Stimulated activated CD4-positive, alpha-beta T cell treated with anti-CD3 and anti-CD28 coated beads, Interleukin-4, amount 100 ng/mL, for 1 hour (primary cell): Measurements from ENCODE around the gene TSPAN18.

Source experiments
- DNase-seq: peaks from one replicate; pipeline ENCODE4 v3.0.0-alpha.2; 2020

The TSPAN18 gene

GRCh38 chr11:44711787-44712608 lies 14.8 kb upstream of the TSPAN18 start:
- no peak for DNase-seq

DNA sequence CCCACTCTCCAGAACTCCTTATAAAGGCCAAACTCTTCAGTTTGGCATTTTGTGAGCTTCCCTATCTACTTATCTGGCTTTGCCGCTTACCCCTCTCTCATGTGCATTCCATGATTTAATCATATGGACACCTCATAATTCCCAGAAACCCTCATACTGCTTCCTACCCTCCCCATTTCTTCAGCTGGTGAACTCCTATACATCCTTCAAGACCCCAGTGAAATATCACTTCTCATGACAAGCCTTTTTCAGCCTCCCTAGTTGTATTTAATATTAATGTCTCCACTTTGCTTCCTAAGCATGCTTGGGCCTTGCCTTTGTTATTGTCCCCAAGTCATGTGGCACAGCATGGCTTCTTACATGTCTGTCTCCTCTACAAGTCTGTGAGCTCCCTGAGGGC lies 13.7 kb upstream of the TSPAN18 start:
- no peak for DNase-seq

DNA sequence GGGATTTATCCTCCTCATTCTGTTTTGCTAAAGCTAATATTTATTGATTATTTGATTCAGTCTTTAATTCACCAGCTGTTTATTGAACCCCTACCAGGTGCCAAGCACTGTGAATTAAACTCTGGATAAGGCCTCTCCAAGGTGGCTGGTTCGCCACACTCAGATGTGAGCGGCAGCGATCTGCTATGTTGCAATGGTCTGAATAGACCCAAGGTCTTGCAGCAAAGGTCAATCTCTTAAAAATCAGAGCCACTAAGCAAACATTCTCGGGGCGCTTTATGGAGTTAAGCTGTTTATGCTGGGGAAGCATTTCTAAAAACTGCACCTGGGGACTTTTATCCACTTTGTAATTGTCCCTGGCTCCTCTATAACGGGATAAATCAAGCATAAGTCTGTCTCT lies 10.5 kb upstream of the TSPAN18 start:
- no peak for DNase-seq

DNA sequence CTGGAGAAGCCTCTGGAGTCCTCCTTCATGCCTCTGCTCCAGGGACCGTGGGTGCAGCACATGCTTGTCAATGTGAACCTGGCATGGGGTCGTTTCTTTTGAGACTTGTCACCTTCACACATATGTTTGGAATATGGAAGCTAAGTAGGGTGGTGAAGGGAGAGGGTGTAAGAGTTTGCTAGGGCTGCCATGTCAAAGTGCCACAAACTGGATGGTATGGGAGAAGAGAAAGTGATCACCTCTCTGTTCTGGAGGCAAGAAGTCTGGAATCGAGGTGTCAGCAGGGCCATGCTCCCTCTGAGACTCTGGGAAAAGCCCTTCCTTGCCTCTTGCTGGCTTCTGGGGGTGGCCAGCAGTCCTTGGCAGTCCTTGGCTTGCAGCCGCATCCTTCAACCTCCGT lies 8.7 kb upstream of the TSPAN18 start:
- no peak for DNase-seq

- DNase-seq, result no peak
These were observed 8.0 kb upstream of the TSPAN18 start for GRCh38 chr11:44718612-44719390.

GRCh38 chr11:44725016-44725685 lies 1.6 kb upstream of the TSPAN18 start:
- DNase-seq, result no peak

DNA sequence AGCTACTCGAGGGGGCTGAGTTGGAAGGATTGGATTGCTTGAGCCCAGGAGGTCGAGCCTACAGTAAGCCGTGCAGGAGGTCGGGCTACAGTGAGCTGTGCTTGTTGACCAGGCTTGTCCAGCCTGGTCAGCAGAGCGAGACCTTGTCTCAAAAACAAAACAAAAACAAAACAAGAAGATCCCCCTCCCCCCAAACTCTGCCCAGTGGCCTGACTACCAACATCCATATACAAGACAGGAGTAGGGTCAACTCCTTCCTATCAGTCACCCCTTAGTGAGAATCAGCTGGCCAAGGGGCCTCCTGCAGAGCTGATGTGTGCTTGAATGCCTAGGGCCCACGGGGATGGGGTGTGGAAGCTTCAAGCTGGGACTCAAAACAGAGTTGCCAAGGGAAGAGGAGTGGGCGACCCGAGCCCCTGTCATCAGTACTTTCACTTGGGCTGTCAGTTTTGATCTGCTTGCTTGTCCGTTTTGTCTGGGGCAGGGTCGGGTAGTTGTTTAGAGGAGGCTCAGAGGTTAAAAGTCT lies 942 bp upstream of the TSPAN18 start:
- DNase-seq, result no peak

GRCh38 chr11:44727114-44727372 lies 281 bp downstream of the TSPAN18 start:
- no peak for DNase-seq

DNA sequence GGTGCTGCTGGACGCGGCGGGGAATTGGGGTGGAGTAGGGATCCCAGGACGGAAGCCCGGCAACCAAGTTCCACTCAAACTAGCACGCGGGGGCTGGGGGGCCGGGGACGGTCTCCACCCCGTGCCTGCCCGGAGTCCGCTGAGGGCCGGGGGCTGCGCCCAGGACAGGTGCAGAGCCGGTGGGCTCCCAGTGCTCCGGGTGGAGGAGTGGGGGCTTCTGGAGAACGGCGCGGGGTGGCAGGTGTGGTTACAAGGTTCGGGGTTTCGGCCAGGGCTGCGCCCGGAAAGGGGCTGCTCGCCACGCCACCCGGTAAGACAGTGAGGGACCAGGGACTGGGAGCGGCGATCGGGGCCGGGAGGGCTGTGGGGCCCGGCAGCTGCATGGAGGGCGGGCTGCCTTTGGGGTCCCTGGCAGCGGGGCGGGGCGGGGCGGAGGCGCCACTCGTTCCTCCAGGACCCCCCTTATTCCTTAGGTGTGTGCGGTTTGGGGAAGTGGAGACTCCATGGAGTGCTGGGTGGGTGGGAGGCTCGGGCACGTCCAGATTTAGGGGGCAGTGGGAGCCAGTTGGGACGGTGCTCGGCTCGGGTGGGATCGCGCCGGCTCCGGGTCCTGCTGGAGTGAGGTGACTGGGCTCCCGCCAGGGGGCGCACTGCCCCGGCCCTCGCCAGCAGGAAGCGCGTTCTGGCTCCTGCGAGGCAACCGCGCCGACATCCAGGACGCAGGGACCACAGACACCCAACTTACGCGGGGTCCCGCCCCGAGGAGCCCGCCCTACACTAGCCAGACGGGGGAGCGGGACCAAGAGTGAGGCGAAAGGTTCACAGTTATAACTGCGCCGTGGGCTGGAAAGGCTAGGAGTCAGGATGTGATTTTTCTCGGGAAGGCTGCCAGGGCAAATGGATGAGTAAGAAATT lies 868 bp downstream of the TSPAN18 start:
- DNase-seq, result peak; percentile 82

DNA sequence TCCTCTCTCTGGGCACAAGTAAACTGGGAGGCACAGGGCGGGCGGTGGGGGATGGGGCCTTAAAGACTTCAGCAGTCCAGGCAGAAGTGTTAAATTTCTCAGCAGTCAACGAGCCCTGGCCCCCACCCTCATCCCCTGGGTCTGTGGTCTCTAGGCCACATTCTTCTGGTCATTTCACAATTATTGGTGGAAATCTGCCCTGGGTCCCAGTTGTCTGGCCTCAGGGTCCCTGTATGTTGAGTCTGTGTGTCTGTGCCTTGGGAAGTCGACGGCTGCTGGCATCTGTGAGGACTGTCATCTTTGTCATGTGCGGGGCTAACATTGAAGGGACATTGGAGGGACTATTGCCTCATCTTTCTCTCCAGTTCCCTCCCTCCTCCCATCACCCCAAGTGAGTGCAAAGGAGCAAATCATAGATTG lies 1.7 kb downstream of the TSPAN18 start:
- no peak for DNase-seq

- no peak for DNase-seq
These were observed 2.3 kb downstream of the TSPAN18 start for GRCh38 chr11:44729063-44729462.

DNA sequence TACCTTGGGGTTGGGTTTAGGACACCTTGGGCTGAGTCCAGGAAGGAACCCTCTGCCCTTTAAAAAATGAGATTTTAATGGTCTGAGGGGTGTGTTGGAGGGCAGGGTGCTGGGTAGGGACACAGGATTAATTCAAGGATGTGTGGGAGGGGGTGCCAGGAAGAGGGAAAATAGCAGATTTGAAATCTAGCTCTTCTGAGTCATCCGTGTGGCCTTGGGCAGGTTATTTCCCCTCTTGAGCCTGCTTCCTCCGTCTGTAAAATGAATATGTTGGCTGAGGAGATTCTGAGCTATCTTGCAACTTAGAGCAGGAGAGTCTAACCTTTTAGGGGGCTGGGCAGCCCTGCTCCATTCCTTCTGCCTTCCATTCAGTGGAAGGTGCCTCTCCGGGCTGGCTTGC lies 3.0 kb downstream of the TSPAN18 start:
- DNase-seq, result no peak

DNA sequence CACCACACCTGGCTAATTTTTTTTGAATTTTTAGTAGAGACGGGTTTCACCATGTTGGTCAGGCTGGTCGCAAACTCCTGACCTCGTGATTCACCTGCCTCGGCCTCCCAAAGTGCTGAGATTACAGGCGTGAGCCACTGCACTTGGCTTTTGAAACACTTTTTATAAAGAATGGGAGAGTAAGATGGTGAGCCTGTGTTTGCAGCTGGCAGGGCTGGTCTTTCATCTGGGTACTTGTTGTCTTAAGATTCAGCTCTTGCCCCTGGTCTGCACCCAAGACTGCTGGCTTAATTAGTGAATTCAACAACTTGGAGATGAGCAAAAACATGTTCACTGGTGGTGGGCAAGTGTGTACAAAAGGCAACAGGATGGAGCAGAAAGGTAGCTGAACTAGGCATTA lies 4.0 kb downstream of the TSPAN18 start:
- DNase-seq, result no peak

DNA sequence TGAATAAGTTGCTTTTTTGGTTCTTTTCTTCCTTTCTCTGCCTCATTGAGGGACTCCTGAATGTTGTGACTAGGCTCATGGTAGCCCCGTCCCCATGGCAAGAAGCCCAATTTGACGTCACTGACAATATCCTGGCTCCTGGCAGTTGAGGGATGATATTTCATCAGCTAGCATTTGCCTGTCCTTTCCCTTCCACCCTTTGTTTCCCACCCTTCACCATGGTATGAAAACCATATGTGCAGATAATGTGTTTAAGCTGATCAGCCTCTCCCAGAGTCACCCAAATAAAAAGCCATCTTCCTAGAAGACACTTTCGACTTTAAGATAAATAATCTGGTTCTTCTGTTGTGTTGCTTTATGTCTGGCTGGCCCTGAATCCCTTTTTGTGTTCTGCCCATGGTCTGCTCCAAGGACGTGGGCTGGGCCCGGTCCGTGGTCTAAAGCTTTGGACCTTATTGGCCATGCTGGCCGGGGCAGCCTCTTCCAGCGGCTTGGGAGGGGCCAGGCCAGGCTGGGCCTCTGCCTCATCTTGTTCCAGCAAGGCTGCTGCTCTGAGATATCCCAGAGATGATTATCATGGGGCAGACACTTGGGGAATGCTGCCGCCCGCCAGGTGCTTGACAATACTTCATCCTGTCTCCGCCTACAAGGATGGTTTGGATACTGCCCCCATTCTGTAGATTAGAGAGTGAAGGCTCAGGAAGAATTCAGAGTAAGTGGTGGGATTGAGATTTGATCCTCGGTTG lies 5.1 kb downstream of the TSPAN18 start:
- no peak for DNase-seq

DNA sequence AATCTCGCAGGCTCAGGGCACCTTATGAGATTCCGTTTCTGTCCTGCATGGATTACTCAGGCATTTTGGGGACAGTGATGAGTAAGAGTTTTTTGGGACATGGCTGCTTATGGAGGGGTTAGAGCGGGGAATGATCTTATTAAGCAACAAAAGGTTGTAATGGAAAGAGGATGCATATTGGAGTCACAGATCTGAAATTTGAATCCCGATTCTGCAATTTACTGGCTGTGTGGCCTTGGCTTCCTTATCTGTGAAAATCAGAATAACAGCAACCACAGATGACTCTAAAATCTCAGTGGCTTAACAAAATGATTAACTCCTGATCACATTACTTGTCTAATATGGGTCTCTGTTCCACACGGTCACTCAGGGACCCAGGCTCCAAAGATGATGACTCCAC lies 5.8 kb downstream of the TSPAN18 start:
- no peak for DNase-seq

- DNase-seq, result no peak
These were observed 7.1 kb downstream of the TSPAN18 start for GRCh38 chr11:44733877-44734276.

- no peak for DNase-seq
These were observed 8.2 kb downstream of the TSPAN18 start for GRCh38 chr11:44734843-44735381.

DNA sequence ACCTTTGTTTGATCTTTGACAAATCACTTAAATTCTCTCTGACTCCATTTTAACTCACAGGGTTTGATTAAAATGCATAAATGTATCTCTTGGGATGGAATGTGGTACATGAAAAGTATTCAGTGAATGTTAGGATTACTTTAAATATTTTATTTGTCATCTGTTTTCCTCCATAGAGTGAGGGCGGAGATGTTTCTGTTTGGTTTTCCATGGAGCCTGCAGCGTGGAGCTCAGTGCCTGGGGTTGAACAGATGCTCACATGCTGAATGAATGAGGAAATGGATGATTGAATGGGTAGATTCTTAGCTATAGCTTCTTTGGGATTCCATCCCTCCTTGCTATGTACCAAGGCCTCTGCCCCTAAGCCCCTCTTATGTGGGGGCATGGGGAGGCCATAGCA lies 10.0 kb downstream of the TSPAN18 start:
- DNase-seq, result no peak

DNA sequence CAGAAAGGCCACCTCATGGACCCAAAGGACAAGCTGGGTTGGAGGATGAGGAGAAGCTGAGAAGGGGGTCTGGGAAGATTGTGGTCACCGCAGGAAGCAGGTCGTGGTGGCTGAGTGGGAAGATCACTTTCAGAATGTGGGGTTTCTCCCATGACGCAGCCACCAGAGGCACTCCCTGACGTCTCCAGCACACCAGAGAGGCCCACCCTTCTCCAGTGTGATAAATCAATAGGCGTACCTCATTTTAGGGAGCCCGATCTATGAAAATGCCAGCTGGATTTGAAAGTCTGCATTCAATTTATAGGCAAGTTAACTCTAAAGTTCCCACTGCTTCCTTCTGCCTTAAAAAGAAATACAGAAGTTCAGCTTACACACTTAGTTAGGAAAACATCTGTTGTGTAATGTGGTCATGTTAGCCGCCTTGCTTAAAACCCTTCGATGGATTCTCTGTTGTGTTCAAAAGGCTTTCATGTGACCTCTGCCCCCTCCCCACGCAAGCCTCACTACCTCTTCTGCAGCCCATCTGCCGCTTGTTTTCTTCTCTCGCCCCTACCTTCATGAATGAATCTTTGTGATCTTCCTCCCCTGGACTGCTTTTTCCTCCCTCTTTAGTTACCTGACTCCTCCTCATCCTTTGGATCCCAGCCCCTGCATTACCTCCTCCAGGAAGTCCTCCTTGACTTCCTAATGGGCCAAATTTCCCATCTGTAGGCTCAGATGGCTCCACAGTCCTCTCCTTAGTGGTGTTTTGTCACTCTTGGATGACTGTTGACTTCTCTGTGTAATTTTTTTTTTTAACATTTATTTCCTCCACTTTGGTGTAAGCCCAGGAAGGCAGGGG lies 10.7 kb downstream of the TSPAN18 start:
- no peak for DNase-seq

DNA sequence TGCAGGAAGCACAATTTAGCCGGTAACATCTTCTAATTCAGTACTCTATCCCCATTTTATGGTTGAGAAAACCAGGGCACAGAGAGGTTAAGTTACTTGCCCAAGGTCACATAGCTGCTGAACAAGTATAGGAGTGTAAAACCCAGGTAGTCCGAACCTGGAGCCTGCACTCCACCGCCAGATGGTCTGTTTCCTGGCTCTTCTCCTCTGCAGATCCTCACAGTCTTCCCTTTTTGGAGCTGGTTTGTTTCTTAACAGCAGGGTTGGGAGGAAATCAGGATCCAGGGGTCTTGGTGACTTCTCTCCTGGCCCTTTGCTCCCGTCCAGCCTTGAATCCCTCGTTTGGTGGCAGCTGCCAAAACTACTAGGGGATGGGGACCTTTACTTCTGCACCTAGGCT lies 12.0 kb downstream of the TSPAN18 start:
- DNase-seq, result no peak

DNA sequence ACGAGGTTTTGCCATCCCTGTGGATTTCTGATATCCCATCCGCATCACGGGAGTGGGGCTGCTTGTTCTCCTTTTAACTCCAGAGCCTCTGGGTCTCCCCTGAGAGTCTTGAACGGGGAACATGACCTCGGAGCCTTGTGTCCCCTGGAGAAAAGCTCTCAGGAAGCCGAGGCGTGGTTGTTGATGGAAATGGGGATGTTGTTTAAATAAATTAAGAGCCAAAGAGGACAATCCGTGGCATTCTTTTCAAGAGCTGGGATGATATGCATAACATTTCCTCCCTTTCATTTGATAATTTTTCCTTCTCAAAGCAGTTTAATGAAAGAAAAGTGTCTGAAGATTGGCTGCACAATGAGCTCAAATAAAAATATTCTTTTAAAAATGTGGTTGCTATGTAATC lies 14.2 kb downstream of the TSPAN18 start:
- DNase-seq, result no peak
